IPS-18a (cell line): Measurements from ENCODE around the gene WDR70.
"Not testable (repeated sequence)": the region's sequence is repeated elsewhere in the genome, so short reads cannot be mapped to it uniquely, and the experiment has no call there.

ENCODE experiments used
- H3K27ac ChIP-seq: one replicate; pipeline ENCODE4 v1.5.1; 2013; ENCODE audit warnings: low read length
- H3K27me3 ChIP-seq: one replicate; pipeline ENCODE4 v1.6.1; 2013; ENCODE audit warnings: mild to moderate bottlenecking, low read length; ENCODE audit not compliant: control insufficient read depth, insufficient read depth
- H3K36me3 ChIP-seq: one replicate; pipeline ENCODE4 v1.6.1; 2013; ENCODE audit warnings: low read depth, low read length; ENCODE audit not compliant: control insufficient read depth
- H3K4me1 ChIP-seq: one replicate; pipeline ENCODE4 v1.6.1; 2013; ENCODE audit warnings: low read depth, low read length; ENCODE audit not compliant: control insufficient read depth
- H3K4me3 ChIP-seq: one replicate; pipeline ENCODE4 v1.5.1; 2013; ENCODE audit warnings: low read length
- H3K9ac ChIP-seq: one replicate; pipeline ENCODE4 v1.6.1; 2013; ENCODE audit warnings: mild to moderate bottlenecking, low read length, moderate library complexity
- H3K9me3 ChIP-seq: one replicate; pipeline ENCODE4 v1.6.1; 2013; ENCODE audit warnings: low read depth, low read length; ENCODE audit not compliant: control insufficient read depth

WDR70 gene

GRCh38 chr5:37776826-37777225 lies 397.7 kb downstream of the WDR70 start:
- H3K27ac ChIP-seq: no peak overlapping the region
- H3K36me3 ChIP-seq: no peaks in the 10 kb centered on the region
- no peaks in the 10 kb centered on the region for H3K27me3 ChIP-seq
- no peak overlapping the region for H3K9ac ChIP-seq
- H3K4me1 ChIP-seq: no peaks in the 10 kb centered on the region
- H3K4me3 ChIP-seq: no peak overlapping the region
- H3K9me3 ChIP-seq: peaks cover 5% of the 10 kb centered on the region

GRCh38 chr5:37777432-37778130 lies 398.5 kb downstream of the WDR70 start:
- Histone ChIP-seq H3K4me1 (no peaks in the 10 kb centered on the region), H3K27me3 (no peaks in the 10 kb centered on the region), H3K9ac (no peak overlapping the region), H3K9me3 (peaks cover 5% of the 10 kb centered on the region), H3K4me3 (no peak overlapping the region), H3K27ac (no peak overlapping the region), H3K36me3 (no peaks in the 10 kb centered on the region)

GRCh38 chr5:37781409-37781808 lies 402.3 kb downstream of the WDR70 start:
- not testable (repeated sequence) for H3K9me3 ChIP-seq, H3K9ac ChIP-seq, H3K4me1 ChIP-seq, H3K4me3 ChIP-seq, H3K27me3 ChIP-seq, H3K36me3 ChIP-seq, H3K27ac ChIP-seq

GRCh38 chr5:37786416-37786815 lies 407.3 kb downstream of the WDR70 start:
- Histone ChIP-seq H3K36me3 (no peaks in the 10 kb centered on the region), H3K9me3 (no peaks in the 10 kb centered on the region), H3K4me3 (no peak overlapping the region), H3K27ac (no peak overlapping the region), H3K4me1 (peaks cover 3% of the 10 kb centered on the region), H3K9ac (no peak overlapping the region), H3K27me3 (no peaks in the 10 kb centered on the region)

GRCh38 chr5:37786862-37787519 lies 407.9 kb downstream of the WDR70 start:
- no peak overlapping the region for H3K27ac ChIP-seq
- no peaks in the 10 kb centered on the region for H3K9me3 ChIP-seq
- H3K4me1 ChIP-seq: peaks cover 3% of the 10 kb centered on the region
- no peaks in the 10 kb centered on the region for H3K27me3 ChIP-seq
- no peaks in the 10 kb centered on the region for H3K36me3 ChIP-seq
- no peak overlapping the region for H3K4me3 ChIP-seq
- H3K9ac ChIP-seq: no peak overlapping the region

GRCh38 chr5:37787742-37788141 lies 408.6 kb downstream of the WDR70 start:
- Histone ChIP-seq H3K27ac (no peak overlapping the region), H3K27me3 (no peaks in the 10 kb centered on the region), H3K36me3 (no peaks in the 10 kb centered on the region), H3K4me1 (peaks cover 3% of the 10 kb centered on the region), H3K9me3 (no peaks in the 10 kb centered on the region), H3K4me3 (no peak overlapping the region), H3K9ac (no peak overlapping the region)

GRCh38 chr5:37789991-37790390 lies 410.9 kb downstream of the WDR70 start:
- Histone ChIP-seq H3K9ac (no peak overlapping the region), H3K27ac (no peak overlapping the region), H3K36me3 (no peaks in the 10 kb centered on the region), H3K27me3 (no peaks in the 10 kb centered on the region), H3K4me3 (no peak overlapping the region), H3K9me3 (no peaks in the 10 kb centered on the region), H3K4me1 (peaks cover 3% of the 10 kb centered on the region)

GRCh38 chr5:37791321-37791720 lies 412.2 kb downstream of the WDR70 start:
- H3K36me3 ChIP-seq: no peaks in the 10 kb centered on the region
- H3K9ac ChIP-seq: no peak overlapping the region
- H3K27ac ChIP-seq: no peak overlapping the region
- peaks cover 4% of the 10 kb centered on the region for H3K9me3 ChIP-seq
- peaks cover 2% of the 10 kb centered on the region for H3K4me1 ChIP-seq
- no peak overlapping the region for H3K4me3 ChIP-seq
- H3K27me3 ChIP-seq: no peaks in the 10 kb centered on the region

GRCh38 chr5:37792975-37793631 lies 414.0 kb downstream of the WDR70 start:
- no peaks in the 10 kb centered on the region for H3K27me3 ChIP-seq
- H3K36me3 ChIP-seq: no peaks in the 10 kb centered on the region
- no peak overlapping the region for H3K27ac ChIP-seq
- no peak overlapping the region for H3K4me3 ChIP-seq
- no peak overlapping the region for H3K9ac ChIP-seq
- H3K9me3 ChIP-seq: peaks cover 4% of the 10 kb centered on the region
- no peaks in the 10 kb centered on the region for H3K4me1 ChIP-seq

- H3K27me3 ChIP-seq, H3K9ac ChIP-seq, H3K27ac ChIP-seq, H3K4me3 ChIP-seq, H3K9me3 ChIP-seq, H3K4me1 ChIP-seq, H3K36me3 ChIP-seq: not testable (repeated sequence)
These were observed 416.2 kb downstream of the WDR70 start for GRCh38 chr5:37795292-37795691.

GRCh38 chr5:37796435-37796834 lies 417.3 kb downstream of the WDR70 start:
- not testable (repeated sequence) for H3K4me1 ChIP-seq, H3K4me3 ChIP-seq, H3K9ac ChIP-seq, H3K36me3 ChIP-seq, H3K27ac ChIP-seq, H3K9me3 ChIP-seq, H3K27me3 ChIP-seq
